ENCODE data around the gene SORL1.

The SORL1 gene

DNA sequence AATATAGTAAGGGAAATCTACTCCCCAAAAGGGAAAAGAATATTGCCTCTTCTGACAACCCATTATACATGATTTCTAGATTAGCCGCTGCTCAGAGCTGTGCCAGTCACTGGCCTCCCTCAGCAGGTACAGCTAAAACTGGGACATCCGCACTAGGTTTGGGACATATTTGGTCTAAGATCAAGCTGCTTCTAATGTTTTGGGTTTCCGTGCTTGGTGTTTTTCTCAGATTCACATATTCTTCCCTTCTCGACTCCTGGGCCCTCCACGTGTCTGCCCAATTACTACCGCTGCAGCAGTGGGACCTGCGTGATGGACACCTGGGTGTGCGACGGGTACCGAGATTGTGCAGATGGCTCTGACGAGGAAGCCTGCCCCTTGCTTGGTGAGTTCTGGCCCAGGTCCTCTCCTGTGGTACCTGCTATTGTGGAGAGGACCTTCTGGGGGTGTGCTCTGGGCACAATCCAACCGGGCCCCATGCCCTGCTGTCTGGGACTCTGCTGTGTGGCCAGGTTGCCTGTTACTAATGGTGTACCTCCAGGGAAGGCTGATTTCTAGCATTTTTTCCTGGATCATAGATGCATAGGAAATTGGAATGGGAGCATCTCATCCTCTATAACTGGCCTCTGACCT lies 138.8 kb downstream of the SORL1 start:
- TF ChIP-seq, protein P1, sequence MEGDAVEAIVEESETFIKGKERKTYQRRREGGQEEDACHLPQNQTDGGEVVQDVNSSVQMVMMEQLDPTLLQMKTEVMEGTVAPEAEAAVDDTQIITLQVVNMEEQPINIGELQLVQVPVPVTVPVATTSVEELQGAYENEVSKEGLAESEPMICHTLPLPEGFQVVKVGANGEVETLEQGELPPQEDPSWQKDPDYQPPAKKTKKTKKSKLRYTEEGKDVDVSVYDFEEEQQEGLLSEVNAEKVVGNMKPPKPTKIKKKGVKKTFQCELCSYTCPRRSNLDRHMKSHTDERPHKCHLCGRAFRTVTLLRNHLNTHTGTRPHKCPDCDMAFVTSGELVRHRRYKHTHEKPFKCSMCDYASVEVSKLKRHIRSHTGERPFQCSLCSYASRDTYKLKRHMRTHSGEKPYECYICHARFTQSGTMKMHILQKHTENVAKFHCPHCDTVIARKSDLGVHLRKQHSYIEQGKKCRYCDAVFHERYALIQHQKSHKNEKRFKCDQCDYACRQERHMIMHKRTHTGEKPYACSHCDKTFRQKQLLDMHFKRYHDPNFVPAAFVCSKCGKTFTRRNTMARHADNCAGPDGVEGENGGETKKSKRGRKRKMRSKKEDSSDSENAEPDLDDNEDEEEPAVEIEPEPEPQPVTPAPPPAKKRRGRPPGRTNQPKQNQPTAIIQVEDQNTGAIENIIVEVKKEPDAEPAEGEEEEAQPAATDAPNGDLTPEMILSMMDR (IDR thresholded peaks at IDR 0.05), result no peak

DNA sequence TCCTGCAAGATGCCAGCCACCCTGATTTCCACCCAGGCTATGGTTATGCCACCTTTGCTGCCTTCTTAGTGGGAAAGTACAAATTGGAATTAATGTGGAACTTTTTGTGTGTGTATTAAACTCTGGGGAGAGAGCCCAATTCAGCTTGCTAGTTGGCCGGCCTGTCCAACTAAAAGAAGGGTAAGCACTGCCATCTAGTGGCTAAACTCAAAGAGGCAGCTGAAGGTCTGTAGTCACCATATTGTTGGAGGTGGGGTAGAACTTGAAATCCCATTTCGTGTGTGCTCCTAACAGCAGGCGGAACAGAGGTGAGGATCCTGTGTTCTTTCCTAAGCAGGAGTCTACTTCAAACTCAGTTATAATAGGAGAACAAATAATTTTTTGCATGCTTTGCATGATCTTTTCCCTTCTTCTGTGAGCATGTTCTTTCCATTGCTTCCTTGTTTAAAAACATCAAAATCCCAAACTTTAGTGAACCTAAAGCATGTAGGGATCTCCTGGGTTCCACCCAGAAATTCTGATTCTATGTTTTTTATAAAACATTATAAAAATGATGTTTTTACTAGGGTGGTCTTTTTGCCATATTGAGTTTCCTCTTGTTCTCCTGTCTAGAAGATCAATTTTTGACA lies 139.4 kb downstream of the SORL1 start:
- TF ChIP-seq, protein P1 (IDR thresholded peaks at IDR 0.05), result peak; percentile 87

DNA sequence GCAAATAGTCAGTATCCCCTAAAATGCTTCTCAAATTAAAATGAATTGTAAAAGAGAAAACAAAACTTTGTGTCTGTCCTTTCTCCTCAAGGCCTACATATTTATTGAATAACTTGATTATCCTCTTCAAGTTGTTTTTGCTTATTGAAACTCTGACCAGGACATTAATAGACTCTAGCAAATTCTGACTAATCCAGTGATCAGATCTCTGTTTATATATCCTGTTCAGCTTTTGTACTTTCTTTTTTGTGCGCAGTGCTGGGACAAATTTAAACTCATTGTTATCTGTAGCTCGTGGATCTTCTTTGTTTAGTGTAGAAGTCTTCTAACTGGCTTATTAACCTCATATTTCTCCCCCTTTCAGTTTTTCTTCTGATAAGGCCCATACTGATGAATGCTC lies 140.6 kb downstream of the SORL1 start:
- TF ChIP-seq, protein P1 (IDR thresholded peaks at IDR 0.05), result no peak

DNA sequence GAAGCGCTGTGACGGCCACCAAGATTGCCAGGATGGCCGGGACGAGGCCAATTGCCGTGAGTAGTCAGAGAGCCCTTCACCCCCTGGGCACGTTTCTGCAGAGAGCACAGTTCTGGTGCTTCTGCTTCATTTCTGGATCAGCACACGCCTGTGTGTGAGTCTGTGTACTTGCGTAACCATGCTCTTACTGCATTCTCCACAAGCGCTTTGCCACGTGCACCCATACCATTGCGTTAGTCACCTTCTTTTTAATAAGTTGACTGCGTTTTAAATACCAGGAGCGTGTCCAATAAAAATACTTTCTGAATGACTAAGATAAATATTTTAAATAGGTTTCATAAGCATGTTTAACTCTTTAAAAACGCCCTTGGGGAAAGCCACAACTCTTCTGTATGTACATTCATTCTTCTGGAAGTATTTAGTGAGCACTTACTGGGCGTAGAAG lies 143.6 kb downstream of the SORL1 start:
- TF ChIP-seq, protein P1 (IDR thresholded peaks at IDR 0.05), result no peak

DNA sequence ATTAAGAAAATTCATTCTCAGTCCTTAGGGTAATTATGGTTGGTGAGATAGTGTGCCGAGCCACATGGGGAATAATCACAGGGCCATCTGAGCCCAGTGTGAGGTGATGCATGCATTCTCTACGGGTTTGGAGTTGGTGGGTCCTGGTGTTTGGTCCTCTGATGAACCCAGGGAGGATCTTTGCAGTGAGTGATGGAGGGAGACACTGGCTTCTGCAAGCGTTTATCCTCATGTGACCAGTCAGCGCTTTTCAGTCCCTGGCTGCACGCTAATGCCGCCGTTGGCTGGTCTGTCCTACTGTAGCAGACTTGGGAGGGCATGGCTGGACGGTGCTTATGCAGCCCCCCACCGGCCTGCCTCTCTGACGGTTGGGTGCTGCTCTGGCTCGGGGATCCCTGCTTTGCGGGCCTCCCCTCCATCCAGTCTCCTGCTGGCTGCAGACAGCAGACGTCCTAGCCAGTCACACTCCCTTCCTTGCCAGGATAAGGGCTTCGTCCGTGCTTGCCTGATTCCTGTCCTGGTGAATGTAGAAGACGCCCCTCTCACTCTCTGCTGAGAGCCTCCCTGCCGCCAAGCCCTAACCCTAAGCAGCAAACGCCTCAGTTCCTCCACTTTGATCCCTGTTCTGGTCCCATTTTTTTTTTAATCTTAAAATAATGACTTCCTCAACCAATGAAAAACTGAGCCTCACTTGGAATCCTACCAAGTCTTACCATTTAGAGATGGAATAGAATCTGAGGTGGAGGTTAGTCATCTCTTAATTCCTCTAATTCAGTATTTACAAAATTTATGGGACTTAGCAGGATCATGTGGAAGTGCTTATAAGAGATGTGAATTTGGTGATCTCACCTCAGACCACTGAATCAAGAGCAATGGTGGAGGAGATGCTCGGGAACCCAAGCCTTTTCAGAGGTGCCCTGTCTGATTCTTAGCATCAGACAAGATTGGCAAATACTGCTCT lies 144.4 kb downstream of the SORL1 start:
- TF ChIP-seq, protein P1 (IDR thresholded peaks at IDR 0.05), result no peak

DNA sequence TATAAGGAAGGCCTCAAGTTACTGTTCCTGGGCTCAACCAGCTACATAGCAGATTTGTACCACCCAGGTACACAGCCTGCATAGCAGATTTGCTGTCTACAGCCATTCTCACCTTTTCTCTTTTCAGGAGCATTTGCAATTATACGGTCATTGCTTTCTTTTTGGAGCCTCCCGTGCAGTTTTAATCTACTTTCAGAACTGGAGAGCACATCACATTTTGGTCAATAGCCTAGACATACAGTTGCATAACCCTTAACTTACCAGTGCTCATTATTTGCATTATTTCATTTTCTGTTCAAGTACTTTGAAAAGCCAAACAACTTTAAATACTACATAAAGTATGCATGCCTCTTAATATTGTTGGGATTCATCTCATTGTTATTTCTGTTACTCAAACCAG lies 151.2 kb downstream of the SORL1 start:
- TF ChIP-seq, protein P1 (IDR thresholded peaks at IDR 0.05), result no peak

DNA sequence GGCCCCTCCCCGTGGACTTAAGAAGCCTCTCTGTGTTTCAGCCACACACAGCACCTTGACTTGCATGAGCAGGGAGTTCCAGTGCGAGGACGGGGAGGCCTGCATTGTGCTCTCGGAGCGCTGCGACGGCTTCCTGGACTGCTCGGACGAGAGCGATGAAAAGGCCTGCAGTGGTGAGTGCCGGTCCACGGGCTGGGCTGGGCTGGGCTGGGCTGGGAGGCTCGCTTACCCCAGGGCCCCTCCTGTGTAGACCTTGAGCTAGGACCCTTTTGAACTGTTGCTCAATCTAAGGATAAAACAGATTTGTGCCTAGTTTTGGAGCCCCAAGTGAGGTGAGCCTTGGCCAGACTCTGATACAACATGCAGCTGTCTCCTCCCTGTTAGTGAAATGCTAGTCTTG lies 152.0 kb downstream of the SORL1 start:
- TF ChIP-seq, protein P1 (IDR thresholded peaks at IDR 0.05), result no peak
